ENCODE data around the gene PLD6. TPM values are rescaled to one million over a fixed set of nuclear protein-coding genes. Genes with fewer than 3 reads are reported as not detected.
"Not testable (repeated sequence)": the region's sequence is repeated elsewhere in the genome, so short reads cannot be mapped to it uniquely, and the experiment has no call there.

PLD6 gene
- polyA plus RNA-seq, 2 donors = 1.2 TPM

DNA sequence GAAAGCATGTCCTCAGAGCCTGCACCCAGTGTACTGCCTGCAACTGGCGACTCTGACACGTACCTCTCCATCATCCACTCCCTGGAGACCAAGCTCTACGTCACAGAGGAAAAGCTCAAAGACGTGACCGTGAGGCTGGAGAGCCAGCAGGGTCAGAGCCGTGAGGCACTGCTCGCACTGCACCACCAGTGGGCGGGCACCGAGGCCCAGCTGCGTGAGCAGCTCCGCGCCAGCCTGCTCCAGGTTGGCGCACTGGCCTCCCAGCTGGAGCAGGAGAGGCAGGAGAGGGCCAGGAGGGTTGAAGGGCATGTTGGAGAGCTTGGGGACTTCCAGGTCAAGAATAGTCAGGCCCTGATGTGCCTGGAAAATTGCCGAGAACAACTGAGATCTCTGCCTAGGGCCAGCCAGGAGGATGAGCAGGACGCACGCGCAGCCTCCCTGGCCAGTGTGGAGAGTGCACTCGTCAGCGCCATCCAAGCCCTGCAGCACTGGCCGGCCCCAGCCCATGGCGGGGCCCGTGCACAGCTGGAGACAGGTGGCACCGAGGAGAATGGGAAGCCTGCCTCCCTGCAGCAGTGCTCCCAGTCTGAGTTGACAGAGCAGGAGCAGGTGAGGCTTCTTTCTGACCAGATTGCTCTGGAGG, 40.3 kb downstream of the PLD6 start:
- Histone ChIP-seq H3K27ac (ENCODE audit: low read depth in 2 of 2, low read length in 1 of 2) (no peak overlapping the region), H3K4me3 (ENCODE audit: low read depth in 1 of 2, low read length in 2 of 2) (no peak overlapping the region), H3K9me3 (ENCODE audit: control insufficient read depth in 2 of 2, insufficient read depth in 1 of 2, low read depth in 1 of 2, low read length in 1 of 2) (no peaks in the 10 kb centered on the region), H3K36me3 (ENCODE audit: control insufficient read depth in 2 of 2, insufficient read depth in 2 of 2, low read length in 1 of 2) (peaks cover 17 to 54% of the 10 kb centered on the region in 2 donors), H3K4me1 (ENCODE audit: control insufficient read depth in 2 of 2, insufficient read depth in 2 of 2, low read length in 1 of 2) (no peaks in the 10 kb centered on the region), H3K27me3 (ENCODE audit: control insufficient read depth in 1 of 2, insufficient read depth in 2 of 2, low read length in 2 of 2) (no peaks in the 10 kb centered on the region)
- WGBS, 2 donors = 90 to 92% methylated on average over 23 of the region's 23 CpGs

DNA sequence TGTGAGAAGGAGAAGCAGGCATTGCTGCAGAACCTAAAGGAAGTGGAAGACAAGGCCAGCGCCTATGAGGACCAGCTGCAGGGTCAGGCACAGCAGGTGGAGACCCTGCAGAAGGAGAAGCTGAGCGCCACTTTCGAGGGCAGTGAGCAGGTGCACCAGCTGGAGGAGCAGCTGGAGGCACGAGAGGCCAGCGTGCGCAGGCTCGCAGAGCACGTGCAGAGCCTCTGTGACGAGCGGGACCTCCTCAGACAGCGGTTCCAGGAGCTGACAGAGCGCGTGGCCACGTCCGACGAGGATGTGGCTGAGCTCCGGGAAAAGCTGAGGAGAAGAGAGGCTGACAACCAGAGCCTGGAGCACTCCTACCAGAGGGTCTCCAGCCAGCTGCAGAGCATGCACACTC, 41.5 kb downstream of the PLD6 start:
- peaks cover 24 to 51% of the 10 kb centered on the region in 2 donors for H3K36me3 ChIP-seq (ENCODE audit: control insufficient read depth in 2 of 2, insufficient read depth in 2 of 2, low read length in 1 of 2)
- no peaks in the 10 kb centered on the region for H3K4me1 ChIP-seq (ENCODE audit: control insufficient read depth in 2 of 2, insufficient read depth in 2 of 2, low read length in 1 of 2)
- no peak overlapping the region for H3K27ac ChIP-seq (ENCODE audit: low read depth in 2 of 2, low read length in 1 of 2)
- 92% methylated on average over 17 of the region's 17 CpGs for whole genome bisulfite sequencing, 2 donors
- H3K9me3 ChIP-seq (ENCODE audit: control insufficient read depth in 2 of 2, insufficient read depth in 1 of 2, low read depth in 1 of 2, low read length in 1 of 2) = no peaks in the 10 kb centered on the region
- H3K4me3 ChIP-seq (ENCODE audit: low read depth in 1 of 2, low read length in 2 of 2) = no peak overlapping the region
- H3K27me3 ChIP-seq (ENCODE audit: control insufficient read depth in 1 of 2, insufficient read depth in 2 of 2, low read length in 2 of 2) = no peaks in the 10 kb centered on the region

DNA sequence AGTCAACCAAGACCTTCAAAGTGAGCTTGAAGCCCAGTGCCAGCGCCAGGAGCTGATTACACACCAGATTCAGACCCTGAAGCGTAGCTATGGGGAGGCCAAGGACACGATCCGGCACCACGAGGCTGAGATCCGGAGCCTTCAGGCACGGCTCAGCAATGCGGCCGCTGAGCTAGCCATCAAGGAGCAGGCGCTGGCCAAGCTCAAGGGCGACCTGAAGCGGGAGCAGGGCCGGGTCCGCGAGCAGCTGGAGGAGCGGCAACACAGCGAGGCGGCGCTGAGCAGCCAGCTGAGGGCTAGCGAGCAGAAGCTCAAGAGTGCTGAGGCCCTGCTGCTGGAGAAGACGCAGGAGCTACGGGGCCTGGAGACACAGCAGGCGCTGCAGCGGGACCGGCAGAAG, 42.0 kb downstream of the PLD6 start:
- no peak overlapping the region for H3K4me3 ChIP-seq (ENCODE audit: low read depth in 1 of 2, low read length in 2 of 2)
- H3K27me3 ChIP-seq (ENCODE audit: control insufficient read depth in 1 of 2, insufficient read depth in 2 of 2, low read length in 2 of 2) = no peaks in the 10 kb centered on the region
- H3K4me1 ChIP-seq (ENCODE audit: control insufficient read depth in 2 of 2, insufficient read depth in 2 of 2, low read length in 1 of 2) = no peaks in the 10 kb centered on the region
- WGBS, 2 donors = 93 to 95% methylated on average over 25 of the region's 25 CpGs
- H3K36me3 ChIP-seq (ENCODE audit: control insufficient read depth in 2 of 2, insufficient read depth in 2 of 2, low read length in 1 of 2) = peaks cover 24 to 54% of the 10 kb centered on the region in 2 donors
- no peak overlapping the region for H3K27ac ChIP-seq (ENCODE audit: low read depth in 2 of 2, low read length in 1 of 2)
- no peaks in the 10 kb centered on the region for H3K9me3 ChIP-seq (ENCODE audit: control insufficient read depth in 2 of 2, insufficient read depth in 1 of 2, low read depth in 1 of 2, low read length in 1 of 2)

DNA sequence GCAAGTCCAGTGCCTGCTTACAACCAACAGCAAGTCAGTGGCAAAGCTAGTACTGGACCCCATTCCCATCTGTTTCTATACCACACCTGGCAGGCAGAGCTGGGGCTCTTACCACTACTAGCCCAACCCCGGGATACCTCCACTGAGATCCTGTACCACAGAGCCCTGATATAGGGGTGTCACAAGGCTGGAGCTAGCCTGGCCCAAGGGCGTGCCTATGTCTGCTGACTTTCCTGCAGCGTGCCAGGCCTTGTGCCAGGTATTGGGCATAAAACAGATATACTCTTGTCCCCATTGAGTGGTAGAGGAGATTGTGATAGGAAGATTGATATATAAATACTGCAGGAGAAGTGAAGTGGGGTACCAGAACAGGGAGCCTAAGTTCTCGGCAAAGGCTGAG, 44.4 kb downstream of the PLD6 start:
- Histone ChIP-seq H3K36me3 (ENCODE audit: control insufficient read depth in 2 of 2, insufficient read depth in 2 of 2, low read length in 1 of 2) (peaks cover 24 to 61% of the 10 kb centered on the region in 2 donors), H3K4me1 (ENCODE audit: control insufficient read depth in 2 of 2, insufficient read depth in 2 of 2, low read length in 1 of 2) (peaks cover 0 to 5% of the 10 kb centered on the region in 2 donors), H3K27ac (ENCODE audit: low read depth in 2 of 2, low read length in 1 of 2) (no peak overlapping the region), H3K4me3 (ENCODE audit: low read depth in 1 of 2, low read length in 2 of 2) (no peak overlapping the region), H3K27me3 (ENCODE audit: control insufficient read depth in 1 of 2, insufficient read depth in 2 of 2, low read length in 2 of 2) (no peaks in the 10 kb centered on the region), H3K9me3 (ENCODE audit: control insufficient read depth in 2 of 2, insufficient read depth in 1 of 2, low read depth in 1 of 2, low read length in 1 of 2) (no peaks in the 10 kb centered on the region)
- WGBS, 2 donors = 91 to 95% methylated on average over 4 of the region's 4 CpGs

DNA sequence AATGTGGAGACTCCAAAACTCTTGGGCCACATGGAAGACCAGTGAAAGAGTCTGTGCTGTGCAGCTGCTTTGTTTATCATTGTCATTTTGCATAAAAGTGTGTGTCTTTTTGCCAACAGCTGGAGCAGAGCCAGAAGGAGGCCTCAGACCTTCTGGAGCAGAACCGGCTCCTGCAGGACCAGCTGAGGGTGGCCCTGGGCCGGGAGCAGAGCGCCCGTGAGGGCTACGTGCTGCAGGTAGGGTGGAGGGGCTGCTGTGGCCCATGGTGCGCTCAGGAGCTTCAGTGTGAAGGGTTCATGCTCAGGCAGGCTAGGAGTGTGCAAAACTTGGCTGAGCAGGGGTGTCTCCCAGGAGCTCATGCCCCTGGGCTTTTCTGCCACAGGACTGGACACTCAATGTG, 45.0 kb downstream of the PLD6 start:
- Histone ChIP-seq H3K36me3 (ENCODE audit: control insufficient read depth in 2 of 2, insufficient read depth in 2 of 2, low read length in 1 of 2) (peaks cover 23 to 60% of the 10 kb centered on the region in 2 donors), H3K27ac (ENCODE audit: low read depth in 2 of 2, low read length in 1 of 2) (no peak overlapping the region), H3K4me3 (ENCODE audit: low read depth in 1 of 2, low read length in 2 of 2) (no peak overlapping the region), H3K27me3 (ENCODE audit: control insufficient read depth in 1 of 2, insufficient read depth in 2 of 2, low read length in 2 of 2) (no peaks in the 10 kb centered on the region), H3K4me1 (ENCODE audit: control insufficient read depth in 2 of 2, insufficient read depth in 2 of 2, low read length in 1 of 2) (peaks cover 0 to 10% of the 10 kb centered on the region in 2 donors), H3K9me3 (ENCODE audit: control insufficient read depth in 2 of 2, insufficient read depth in 1 of 2, low read depth in 1 of 2, low read length in 1 of 2) (no peaks in the 10 kb centered on the region)
- WGBS, 2 donors = 79 to 90% methylated on average over 6 of the region's 6 CpGs

DNA sequence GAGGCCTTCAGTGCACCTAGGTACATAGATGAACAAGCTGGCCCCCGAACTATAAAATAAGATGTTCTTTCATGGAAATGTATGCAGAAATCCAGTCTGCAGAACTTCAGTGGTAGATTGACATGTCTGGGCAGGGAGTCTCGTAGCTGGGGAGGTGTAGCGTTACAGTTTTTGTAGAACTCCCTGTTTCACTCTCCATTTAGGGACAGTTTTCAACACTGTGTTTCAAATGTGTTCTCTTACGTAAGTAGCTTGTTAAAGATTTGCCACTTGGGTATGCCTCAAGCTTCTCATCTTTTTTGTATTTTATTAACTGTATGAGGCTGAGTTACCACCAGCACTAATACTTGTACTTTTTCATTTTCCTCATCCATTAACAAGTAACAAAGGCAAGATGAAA, 46.6 kb downstream of the PLD6 start:
- peaks cover 19 to 54% of the 10 kb centered on the region in 2 donors for H3K36me3 ChIP-seq (ENCODE audit: control insufficient read depth in 2 of 2, insufficient read depth in 2 of 2, low read length in 1 of 2)
- no peak overlapping the region for H3K27ac ChIP-seq (ENCODE audit: low read depth in 2 of 2, low read length in 1 of 2)
- H3K4me3 ChIP-seq (ENCODE audit: low read depth in 1 of 2, low read length in 2 of 2) = no peak overlapping the region
- H3K9me3 ChIP-seq (ENCODE audit: control insufficient read depth in 2 of 2, insufficient read depth in 1 of 2, low read depth in 1 of 2, low read length in 1 of 2) = no peaks in the 10 kb centered on the region
- no peaks in the 10 kb centered on the region for H3K27me3 ChIP-seq (ENCODE audit: control insufficient read depth in 1 of 2, insufficient read depth in 2 of 2, low read length in 2 of 2)
- 71 to 87% methylated on average over 4 of the region's 4 CpGs for WGBS, 2 donors
- peaks cover 0 to 15% of the 10 kb centered on the region in 2 donors for H3K4me1 ChIP-seq (ENCODE audit: control insufficient read depth in 2 of 2, insufficient read depth in 2 of 2, low read length in 1 of 2)

DNA sequence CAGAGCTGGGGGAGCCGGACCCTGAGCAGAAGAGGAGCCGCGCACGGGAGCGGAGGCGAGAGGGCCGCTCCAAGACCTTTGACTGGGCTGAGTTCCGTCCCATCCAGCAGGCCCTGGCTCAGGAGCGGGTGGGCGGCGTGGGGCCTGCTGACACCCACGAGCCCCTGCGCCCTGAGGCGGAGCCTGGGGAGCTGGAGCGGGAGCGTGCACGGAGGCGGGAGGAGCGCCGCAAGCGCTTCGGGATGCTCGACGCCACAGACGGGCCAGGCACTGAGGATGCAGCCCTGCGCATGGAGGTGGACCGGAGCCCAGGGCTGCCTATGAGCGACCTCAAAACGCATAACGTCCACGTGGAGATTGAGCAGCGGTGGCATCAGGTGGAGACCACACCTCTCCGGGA, 47.6 kb downstream of the PLD6 start:
- H3K4me3 ChIP-seq (ENCODE audit: low read depth in 1 of 2, low read length in 2 of 2); H3K27me3 ChIP-seq (ENCODE audit: control insufficient read depth in 1 of 2, insufficient read depth in 2 of 2, low read length in 2 of 2); H3K9me3 ChIP-seq (ENCODE audit: control insufficient read depth in 2 of 2, insufficient read depth in 1 of 2, low read depth in 1 of 2, low read length in 1 of 2); H3K27ac ChIP-seq (ENCODE audit: low read depth in 2 of 2, low read length in 1 of 2): not testable (repeated sequence)
- Histone ChIP-seq H3K4me1 (ENCODE audit: control insufficient read depth in 2 of 2, insufficient read depth in 2 of 2, low read length in 1 of 2) (peaks cover 0 to 22% of the 10 kb centered on the region in 2 donors), H3K36me3 (ENCODE audit: control insufficient read depth in 2 of 2, insufficient read depth in 2 of 2, low read length in 1 of 2) (peaks cover 21 to 58% of the 10 kb centered on the region in 2 donors)
- 96% methylated on average over 33 of the region's 33 CpGs for WGBS, 2 donors

DNA sequence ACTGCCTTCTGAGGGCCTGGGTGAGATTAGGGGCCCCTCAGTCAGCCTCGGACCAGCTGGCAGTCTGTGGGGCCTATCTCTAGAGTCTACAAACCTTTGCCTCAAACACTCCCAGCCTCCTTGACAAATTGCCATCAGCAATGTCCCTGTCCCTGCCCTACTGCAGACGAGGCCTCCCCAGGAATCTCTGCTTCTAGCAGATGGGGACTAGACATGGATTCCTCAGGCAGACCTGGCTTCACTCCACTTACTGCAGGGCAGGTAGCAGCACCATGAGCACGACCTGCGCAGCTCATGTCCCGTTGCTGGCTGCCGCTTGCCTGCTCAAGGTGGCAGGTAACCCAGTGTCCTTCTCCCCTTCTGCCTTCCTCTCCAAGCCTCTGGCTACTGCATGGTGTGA, 49.1 kb downstream of the PLD6 start:
- Histone ChIP-seq H3K4me1 (ENCODE audit: control insufficient read depth in 2 of 2, insufficient read depth in 2 of 2, low read length in 1 of 2) (peaks cover 12 to 37% of the 10 kb centered on the region in 2 donors), H3K27ac (ENCODE audit: low read depth in 2 of 2, low read length in 1 of 2) (peak overlapping the region; percentile 59 to 84), H3K36me3 (ENCODE audit: control insufficient read depth in 2 of 2, insufficient read depth in 2 of 2, low read length in 1 of 2) (peaks cover 16 to 60% of the 10 kb centered on the region in 2 donors), H3K27me3 (ENCODE audit: control insufficient read depth in 1 of 2, insufficient read depth in 2 of 2, low read length in 2 of 2) (no peaks in the 10 kb centered on the region), H3K9me3 (ENCODE audit: control insufficient read depth in 2 of 2, insufficient read depth in 1 of 2, low read depth in 1 of 2, low read length in 1 of 2) (no peaks in the 10 kb centered on the region), H3K4me3 (ENCODE audit: low read depth in 1 of 2, low read length in 2 of 2) (no peak overlapping the region)
- 65 to 81% methylated on average over 6 of the region's 6 CpGs for WGBS, 2 donors

DNA sequence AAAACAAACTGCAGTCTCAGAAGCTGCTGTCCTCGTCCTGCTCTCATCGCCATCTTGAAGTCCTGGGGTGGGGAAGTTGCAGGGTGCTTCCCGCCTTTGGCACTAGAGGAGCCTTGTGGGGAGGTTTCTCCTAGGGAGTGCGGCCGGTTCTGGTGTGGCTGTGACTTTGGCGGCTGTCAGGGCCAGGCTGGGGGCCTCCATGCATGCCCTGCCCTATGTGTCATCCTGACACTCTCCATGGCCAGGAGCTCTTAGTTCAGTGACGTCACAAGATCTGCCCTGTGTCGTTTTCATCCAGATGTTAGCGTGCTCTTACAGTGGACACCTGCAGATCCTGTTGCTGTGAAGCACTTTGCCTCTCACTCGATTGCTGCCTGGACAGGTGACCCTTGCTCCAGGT, 49.6 kb downstream of the PLD6 start:
- peak overlapping the region; percentile 59 to 84 for H3K27ac ChIP-seq (ENCODE audit: low read depth in 2 of 2, low read length in 1 of 2)

DNA sequence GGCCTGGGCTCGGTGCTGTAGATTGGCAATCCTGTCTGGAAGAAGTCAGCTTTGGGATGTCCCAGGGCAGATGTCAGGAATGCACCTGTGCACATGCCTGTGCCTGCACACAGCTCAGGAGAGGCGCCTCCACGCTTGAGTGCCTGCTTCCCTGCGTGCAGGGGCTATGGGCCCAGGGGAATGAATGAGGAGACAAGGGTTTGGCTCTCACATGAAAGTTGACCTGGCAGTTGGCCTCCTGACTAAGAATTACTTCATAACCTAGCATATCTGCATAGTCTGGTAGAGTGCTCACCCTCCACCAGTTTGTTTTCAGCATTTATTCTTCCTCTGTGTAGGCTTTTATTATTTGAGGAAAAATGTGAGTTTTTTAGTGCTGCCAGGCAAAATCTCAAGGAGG, 50.0 kb downstream of the PLD6 start:
- no peak overlapping the region for H3K4me3 ChIP-seq (ENCODE audit: low read depth in 1 of 2, low read length in 2 of 2)
- no peaks in the 10 kb centered on the region for H3K27me3 ChIP-seq (ENCODE audit: control insufficient read depth in 1 of 2, insufficient read depth in 2 of 2, low read length in 2 of 2)
- peaks cover 16 to 39% of the 10 kb centered on the region in 2 donors for H3K4me1 ChIP-seq (ENCODE audit: control insufficient read depth in 2 of 2, insufficient read depth in 2 of 2, low read length in 1 of 2)
- peaks cover 16 to 56% of the 10 kb centered on the region in 2 donors for H3K36me3 ChIP-seq (ENCODE audit: control insufficient read depth in 2 of 2, insufficient read depth in 2 of 2, low read length in 1 of 2)
- H3K9me3 ChIP-seq (ENCODE audit: control insufficient read depth in 2 of 2, insufficient read depth in 1 of 2, low read depth in 1 of 2, low read length in 1 of 2) = no peaks in the 10 kb centered on the region
- 52 to 74% methylated on average over 4 of the region's 4 CpGs for WGBS, 2 donors
- peak overlapping the region; percentile 59 to 84 for H3K27ac ChIP-seq (ENCODE audit: low read depth in 2 of 2, low read length in 1 of 2)

More for the DNA sequence above, 49.6 kb downstream of the PLD6 start:
- H3K4me1 ChIP-seq (ENCODE audit: control insufficient read depth in 2 of 2, insufficient read depth in 2 of 2, low read length in 1 of 2) = peaks cover 16 to 37% of the 10 kb centered on the region in 2 donors
- no peak overlapping the region for H3K4me3 ChIP-seq (ENCODE audit: low read depth in 1 of 2, low read length in 2 of 2)
- WGBS, 2 donors = 54 to 62% methylated on average over 10 of the region's 10 CpGs
- H3K27me3 ChIP-seq (ENCODE audit: control insufficient read depth in 1 of 2, insufficient read depth in 2 of 2, low read length in 2 of 2) = no peaks in the 10 kb centered on the region
- no peaks in the 10 kb centered on the region for H3K9me3 ChIP-seq (ENCODE audit: control insufficient read depth in 2 of 2, insufficient read depth in 1 of 2, low read depth in 1 of 2, low read length in 1 of 2)
- H3K36me3 ChIP-seq (ENCODE audit: control insufficient read depth in 2 of 2, insufficient read depth in 2 of 2, low read length in 1 of 2) = peaks cover 16 to 58% of the 10 kb centered on the region in 2 donors

All from esophagus (tissue), 2 donors.